HL-60 (cell line): ENCODE measurements around the gene AICDA.

ENCODE experiments used
- CTCF ChIP-seq: IDR thresholded peaks from one replicate; pipeline ENCODE4 v1.5.1; 2011; ENCODE audit warnings: low read length, control low read depth, inconsistent platforms; ENCODE audit not compliant: insufficient read depth
- GABPA ChIP-seq: IDR thresholded peaks from 2 replicates; pipeline ENCODE4 v1.6.1; 2012; ENCODE audit warnings: low read depth
- POLR2AphosphoS5 ChIP-seq: IDR thresholded peaks from 2 replicates; pipeline ENCODE4 v1.6.1; 2012; ENCODE audit warnings: low read depth

GRCh38 chr12:8642775-8643174 is 30.1 kb upstream of the AICDA start:
- TF ChIP-seq POLR2AphosphoS5, result no peak
- TF ChIP-seq CTCF, result no peak
- no peak for TF ChIP-seq GABPA
